WI38 (cell line): Measurements from ENCODE around the gene ZP2.

ENCODE experiments used
- H3K4me3 ChIP-seq: 2 replicates; pipeline ENCODE4 v1.5.1; 2011; ENCODE audit warnings: low read depth, mild to moderate bottlenecking, control low read depth, low read length
- TF ChIP-seq, protein P1 (sequence below): IDR thresholded peaks from 2 replicates; pipeline ENCODE4 v1.5.1; 2012; ENCODE audit warnings: low read depth, mild to moderate bottlenecking, control low read depth, low read length

Gene ZP2

DNA sequence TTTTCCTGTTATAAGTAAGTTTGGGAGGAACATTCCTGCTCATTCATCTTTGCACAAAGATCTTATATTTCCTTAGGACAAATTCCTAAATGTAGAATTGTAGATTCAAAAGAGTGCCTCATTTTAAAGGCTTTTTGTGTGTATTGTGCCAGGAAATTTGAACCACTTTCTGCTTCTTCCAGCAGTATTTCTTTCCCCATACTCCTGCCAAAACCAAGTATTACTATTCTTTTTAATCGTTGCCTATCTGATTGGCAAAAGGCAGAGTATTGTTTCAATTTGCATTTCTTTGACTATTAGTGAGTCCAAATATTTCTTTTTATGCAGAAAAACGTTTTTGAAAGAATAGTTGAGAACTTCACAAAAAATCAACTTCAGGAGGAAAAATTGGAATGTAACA, 31.4 kb upstream of the ZP2 start:
- TF ChIP-seq, protein P1, sequence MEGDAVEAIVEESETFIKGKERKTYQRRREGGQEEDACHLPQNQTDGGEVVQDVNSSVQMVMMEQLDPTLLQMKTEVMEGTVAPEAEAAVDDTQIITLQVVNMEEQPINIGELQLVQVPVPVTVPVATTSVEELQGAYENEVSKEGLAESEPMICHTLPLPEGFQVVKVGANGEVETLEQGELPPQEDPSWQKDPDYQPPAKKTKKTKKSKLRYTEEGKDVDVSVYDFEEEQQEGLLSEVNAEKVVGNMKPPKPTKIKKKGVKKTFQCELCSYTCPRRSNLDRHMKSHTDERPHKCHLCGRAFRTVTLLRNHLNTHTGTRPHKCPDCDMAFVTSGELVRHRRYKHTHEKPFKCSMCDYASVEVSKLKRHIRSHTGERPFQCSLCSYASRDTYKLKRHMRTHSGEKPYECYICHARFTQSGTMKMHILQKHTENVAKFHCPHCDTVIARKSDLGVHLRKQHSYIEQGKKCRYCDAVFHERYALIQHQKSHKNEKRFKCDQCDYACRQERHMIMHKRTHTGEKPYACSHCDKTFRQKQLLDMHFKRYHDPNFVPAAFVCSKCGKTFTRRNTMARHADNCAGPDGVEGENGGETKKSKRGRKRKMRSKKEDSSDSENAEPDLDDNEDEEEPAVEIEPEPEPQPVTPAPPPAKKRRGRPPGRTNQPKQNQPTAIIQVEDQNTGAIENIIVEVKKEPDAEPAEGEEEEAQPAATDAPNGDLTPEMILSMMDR: no peak

DNA sequence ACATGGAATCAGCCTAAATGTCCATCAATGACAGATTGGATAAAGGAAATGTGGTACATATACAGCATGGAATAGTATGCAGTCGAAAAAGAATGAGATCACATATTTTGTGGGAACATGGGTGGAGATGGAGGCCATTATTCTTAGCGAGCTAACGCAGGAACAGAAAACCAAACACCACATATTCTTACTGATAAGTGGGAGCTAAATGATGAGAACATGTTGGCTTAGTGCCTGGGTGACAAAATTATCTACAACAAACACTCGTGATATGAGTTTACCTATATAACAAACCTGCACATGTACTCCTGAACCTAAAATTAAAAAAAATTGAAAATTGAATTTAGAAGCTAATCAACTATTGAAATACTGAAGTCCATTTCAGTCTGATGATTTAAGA, 28.3 kb upstream of the ZP2 start:
- H3K4me3 ChIP-seq: no peak overlapping the region
- TF ChIP-seq, protein P1: no peak

More for the DNA sequence above, 31.4 kb upstream of the ZP2 start:
- no peak overlapping the region for H3K4me3 ChIP-seq

DNA sequence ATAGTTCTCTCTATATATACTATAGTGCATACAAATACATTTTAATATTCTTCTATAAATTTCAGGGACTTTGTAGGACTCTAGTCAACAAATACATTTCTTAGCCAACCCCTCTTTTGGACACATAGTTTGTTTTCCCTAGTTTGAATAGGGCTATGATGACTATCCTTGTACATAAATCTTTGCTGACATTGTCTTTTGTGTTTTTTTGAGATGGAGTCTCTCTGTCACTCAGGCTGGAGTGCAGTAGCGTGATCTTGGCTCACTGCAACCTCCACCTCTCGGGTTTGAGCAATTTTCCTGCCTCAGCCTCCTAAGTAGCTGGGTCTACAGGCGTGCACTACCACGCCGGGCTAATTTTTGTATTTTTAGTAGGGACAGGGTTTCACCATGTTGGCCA, 25.5 kb upstream of the ZP2 start:
- no peak overlapping the region for H3K4me3 ChIP-seq
- TF ChIP-seq, protein P1: no peak

DNA sequence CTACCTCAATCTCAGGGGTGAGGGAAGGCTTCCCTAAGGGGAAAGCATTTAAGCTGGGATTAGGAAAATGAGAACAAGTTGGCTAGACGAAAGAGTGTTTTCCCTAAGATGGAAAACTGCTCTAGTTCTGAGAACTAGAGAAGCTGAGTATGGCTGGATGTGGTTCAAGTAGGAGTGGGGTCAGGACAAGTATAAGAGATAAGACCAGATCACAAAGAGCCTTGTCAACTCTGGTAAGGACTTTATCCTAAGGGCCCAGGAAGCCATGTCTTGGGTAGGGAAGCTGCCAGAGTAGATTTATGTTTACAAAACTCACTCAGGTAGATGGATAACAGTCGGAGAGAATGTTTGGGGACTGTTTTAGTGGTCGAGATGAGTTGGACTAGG, 23.8 kb upstream of the ZP2 start:
- TF ChIP-seq, protein P1: no peak
- no peak overlapping the region for H3K4me3 ChIP-seq

DNA sequence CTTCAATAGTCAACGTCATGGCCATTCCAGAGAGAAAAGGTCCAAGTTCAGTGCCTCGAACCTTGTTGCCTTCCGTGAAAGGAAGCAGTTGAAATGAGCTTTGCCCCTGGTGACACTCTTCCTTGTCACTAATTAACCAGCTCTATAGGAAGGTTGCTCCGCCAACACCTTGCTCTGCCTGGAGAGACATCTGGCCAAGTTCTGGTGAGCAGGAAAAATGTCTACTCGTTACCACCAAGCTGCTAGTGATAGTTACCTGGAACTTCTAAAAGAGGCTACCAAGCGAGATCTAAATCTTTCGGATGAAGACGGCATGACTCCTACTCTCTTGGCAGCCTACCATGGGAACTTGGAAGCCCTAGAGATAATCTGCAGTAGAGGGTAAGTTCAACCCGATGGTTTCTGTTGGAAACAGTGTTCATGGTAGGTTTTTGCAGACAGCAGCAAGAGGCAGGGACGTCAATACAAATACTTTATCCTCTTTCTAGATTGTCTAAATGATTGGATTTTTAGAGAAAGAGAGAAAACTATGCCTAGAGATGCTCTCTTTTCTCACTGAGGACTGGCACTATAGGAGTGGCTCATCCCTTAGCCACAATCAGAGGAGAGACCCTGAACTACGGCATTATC, 22.3 kb upstream of the ZP2 start, which contains the start of gene ANKS4B:
Gene ANKS4B, plus strand, starts transcription at position 179 of the 630 bp plus-strand sequence. Its CDS starts 39 bp downstream, at position 218.
- TF ChIP-seq, protein P1: no peak
- no peak within 1 kb of the TSS for H3K4me3 ChIP-seq

DNA sequence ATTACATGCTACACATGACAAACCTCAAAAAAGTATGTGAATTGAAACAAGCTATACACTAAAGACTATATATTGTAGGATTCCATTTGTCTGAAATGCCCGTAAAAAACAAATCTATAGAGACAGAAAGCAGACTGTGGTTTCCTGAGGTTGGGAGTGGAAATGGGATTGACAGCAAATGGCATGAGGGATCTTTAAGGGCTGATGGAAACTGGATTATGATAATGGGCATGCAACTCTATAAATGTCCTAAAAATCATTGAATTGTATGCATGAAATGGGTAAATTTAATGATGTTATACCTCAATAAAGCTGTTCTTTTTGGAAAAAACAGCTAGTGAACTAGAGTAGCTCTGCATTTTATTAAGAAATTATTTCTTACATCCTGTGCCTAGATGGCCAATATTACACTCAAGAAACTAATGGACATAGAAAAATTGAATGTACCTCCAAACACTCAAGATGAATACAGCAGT, 21.7 kb upstream of the ZP2 start:
- TF ChIP-seq, protein P1: no peak

DNA sequence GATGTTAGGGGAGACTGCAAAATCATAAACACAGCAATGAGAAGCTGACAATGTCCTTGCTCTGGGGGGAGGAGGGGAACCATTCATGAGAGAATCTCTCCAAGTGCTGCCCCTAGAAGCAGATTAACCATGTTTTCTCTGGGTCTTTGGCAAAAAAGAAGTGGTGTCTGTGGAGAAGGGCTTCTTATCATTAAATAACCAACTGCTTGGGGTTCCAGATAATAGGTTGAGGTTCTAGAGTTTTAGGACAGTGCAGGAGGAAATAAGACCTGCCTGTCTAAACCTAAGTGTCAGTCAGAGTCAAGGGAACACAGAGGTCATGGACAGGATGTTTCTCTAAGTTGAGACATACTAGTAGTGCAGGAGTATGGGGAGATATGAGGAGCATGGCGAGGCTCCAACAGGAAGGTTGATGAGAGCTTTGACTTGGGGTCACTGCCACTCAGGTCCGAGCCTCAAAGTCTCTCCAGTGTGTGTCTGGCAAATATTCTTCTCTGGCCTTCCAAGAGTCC, 17.0 kb upstream of the ZP2 start:
- H3K4me3 ChIP-seq: no peak overlapping the region
- TF ChIP-seq, protein P1: no peak

More for the DNA sequence above, 21.7 kb upstream of the ZP2 start:
- H3K4me3 ChIP-seq: no peak overlapping the region
